Lower leg skin (tissue), 4 donors: ENCODE results near the gene KCND2. TPM values are rescaled to one million over a fixed set of nuclear protein-coding genes. Genes with fewer than 3 reads are reported as not detected.

Experiments used
- DNase-seq, 2 donors: peaks; one replicate each; pipeline ENCODE4 v3.0.0-alpha.2; 2019; ENCODE audit warnings: low spot score in 2 of 2
- H3K4me3 ChIP-seq: fragments of 200-600 bp; sonication (generic); 2 replicates; pipeline ENCODE4 v1.5.1; 2017; ENCODE audit warnings: mild to moderate bottlenecking, low read depth; ENCODE audit not compliant: poor library complexity, severe bottlenecking
- CTCF ChIP-seq, 3 donors: fragments of 450-650 bp; IDR thresholded peaks; one replicate each; pipeline ENCODE4 v1.5.1; 2016; ENCODE audit warnings: antibody characterized with exemption in 3 of 3, mild to moderate bottlenecking in 3 of 3, moderate library complexity in 2 of 3
- POLR2A ChIP-seq, 2 donors: fragments of 450-650 bp; IDR thresholded peaks; one replicate each; pipeline ENCODE4 v1.6.1; 2016 to 2017; ENCODE audit warnings: antibody characterized with exemption in 2 of 2, mild to moderate bottlenecking in 1 of 2, moderate library complexity in 1 of 2
- WGBS, 2 donors: methylation state at CpG; one replicate each; pipeline ENCODE4 v1.1.5; 2018; 5-methylcytosine and 5-hydroxymethylcytosine counted together
- intact Hi-C: fragments of 100-400 bp; cut with DNase I; formaldehyde crosslinking; loops from one replicate; pipeline ENCODE4 v1.15.0; 2023; ENCODE audit warnings: low total_unique reads
- total RNA-seq, 4 donors: library from RNA; depleted of rRNA; stranded (reverse); fragments of >200 nt; gene quantifications; one replicate each; pipeline ENCODE4 v1.1.0, GENCODE V29; 2016

KCND2 gene
- total RNA-seq, 4 donors from 2014 or later, result 0.11 to 0.25 (median 0.15) TPM

GRCh38 chr7:120628251-120628650, 355.3 kb downstream of the KCND2 start:
- intact Hi-C loops, result no loop called here
- no peak overlapping the region for H3K4me3 ChIP-seq
- 23 to 37% methylated on average over 1 of the region's 1 CpG for WGBS, 2 donors
- DNase-seq, result no peak
- no peak for TF ChIP-seq CTCF (IDR thresholded peaks at IDR 0.05)
- no peak for TF ChIP-seq POLR2A (IDR thresholded peaks at IDR 0.05)

GRCh38 chr7:120639884-120640283, 366.9 kb downstream of the KCND2 start:
- no peak overlapping the region for H3K4me3 ChIP-seq
- DNase-seq, result no peak
- TF ChIP-seq CTCF (IDR thresholded peaks at IDR 0.05) (no peak), POLR2A (IDR thresholded peaks at IDR 0.05) (no peak)
- intact Hi-C loops, result no loop called here

GRCh38 chr7:120645966-120646365, 373.0 kb downstream of the KCND2 start:
- no peak for TF ChIP-seq POLR2A (IDR thresholded peaks at IDR 0.05)
- TF ChIP-seq CTCF (IDR thresholded peaks at IDR 0.05), result no peak
- intact Hi-C loops, result no loop called here
- 49 to 59% methylated on average over 1 of the region's 1 CpG for WGBS, 2 donors
- no peak overlapping the region for H3K4me3 ChIP-seq
- no peak for DNase-seq

GRCh38 chr7:120654241-120654640, 381.3 kb downstream of the KCND2 start:
- TF ChIP-seq POLR2A (IDR thresholded peaks at IDR 0.05) (no peak), CTCF (IDR thresholded peaks at IDR 0.05) (no peak)
- H3K4me3 ChIP-seq, result no peak overlapping the region
- intact Hi-C loops, result no loop called here
- DNase-seq, result no peak

GRCh38 chr7:120658516-120658915, 385.5 kb downstream of the KCND2 start:
- intact Hi-C loops, result no loop called here

More at GRCh38 chr7:120658516-120658915, 385.5 kb downstream of the KCND2 start:
- no peak for TF ChIP-seq POLR2A (IDR thresholded peaks at IDR 0.05)
- TF ChIP-seq CTCF (IDR thresholded peaks at IDR 0.05), result no peak
- DNase-seq, result no peak
- 77 to 90% methylated on average over 2 of the region's 2 CpGs for WGBS, 2 donors
- no peak overlapping the region for H3K4me3 ChIP-seq
